Uterus (tissue), 2 donors: ENCODE results near the gene SND1.

Source experiments
- CTCF ChIP-seq, 4 experiments: fragments of 200-600 bp in 2 of 4; fragments of 450-650 bp in 2 of 4; sonication (generic) in 2 of 4; IDR thresholded peaks; one replicate each; pipeline ENCODE4 v1.5.1; 2016 to 2019; ENCODE audit warnings: antibody characterized with exemption in 4 of 4, mild to moderate bottlenecking in 2 of 4, moderate library complexity in 1 of 4
- POLR2A ChIP-seq, 2 donors: fragments of 450-650 bp; IDR thresholded peaks; one replicate each; pipeline ENCODE4 v1.6.1; 2016; ENCODE audit warnings: antibody characterized with exemption in 2 of 2, mild to moderate bottlenecking in 1 of 2, moderate library complexity in 1 of 2

- TF ChIP-seq POLR2A (IDR thresholded peaks at IDR 0.05): no peak
- TF ChIP-seq CTCF (IDR thresholded peaks at IDR 0.05): no peak
These were observed 37.3 kb downstream of the SND1 start for GRCh38 chr7:127689194-127689772.
